BJ (cell line): ENCODE results near the gene KANTR. TPM values are rescaled to one million over a fixed set of nuclear protein-coding genes. Genes with fewer than 3 reads are reported as not detected.

Experiments
- CTCF ChIA-PET: fragments of 350-600 bp; formaldehyde crosslinking; extraction: SDS; loops from one replicate; lab custom pipeline; 2021; ENCODE audit warnings: antibody characterized with exemption, inconsistent platforms; lab: Yijun Ruan, JAX
- POLR2A ChIA-PET: fragments of 300-600 bp; sonication (Branson Sonifier 250); formaldehyde crosslinking; extraction: SDS; loops from one replicate; lab custom pipeline; 2021; ENCODE audit warnings: antibody characterized with exemption; lab: Charles Lee
- DNase-seq: peaks from one replicate; pipeline ENCODE4 v3.0.0-alpha.2; 2011; ENCODE audit warnings: low read depth
- H3K27me3 ChIP-seq: 2 replicates; pipeline ENCODE4 v1.6.0; 2011; ENCODE audit warnings: low read length; ENCODE audit not compliant: control insufficient read depth, insufficient read depth
- H3K36me3 ChIP-seq: 2 replicates; pipeline ENCODE4 v1.5.1; 2011; ENCODE audit warnings: low read length; ENCODE audit not compliant: control insufficient read depth, insufficient read depth
- H3K4me3 ChIP-seq: 2 replicates; pipeline ENCODE4 v1.5.1; 2011; ENCODE audit warnings: low read depth, mild to moderate bottlenecking, control low read depth, low read length
- CTCF ChIP-seq: IDR thresholded peaks from 2 replicates; pipeline ENCODE4 v1.5.1; 2011; ENCODE audit warnings: low read depth, mild to moderate bottlenecking, control low read depth, inconsistent platforms, low read length, moderate library complexity; ENCODE audit not compliant: insufficient read depth
- polyA plus RNA-seq: library from polyadenylated mRNA; depleted of rRNA; stranded (reverse); fragments of >200 nt; gene quantifications from 2 replicates; pipeline ENCODE4 v1.2.3, GENCODE V29; 2011

The KANTR gene
- polyA plus RNA-seq, 1 experiment, result 2.3 TPM

GRCh38 chrX:53049127-53049517 lies 44.8 kb upstream of the KANTR start:
- Histone ChIP-seq H3K36me3 (no peaks in the 10 kb centered on the region), H3K4me3 (peak overlapping the region; percentile 65), H3K27me3 (no peaks in the 10 kb centered on the region)
- CTCF ChIA-PET, result no interaction called here
- no peak for DNase-seq
- no peak for TF ChIP-seq CTCF
- POLR2A ChIA-PET, result no interaction called here

- Histone ChIP-seq H3K36me3 (no peaks in the 10 kb centered on the region), H3K4me3 (no peak overlapping the region), H3K27me3 (no peaks in the 10 kb centered on the region)
- no peak for DNase-seq
- ChIA-PET CTCF (no interaction called here), POLR2A (no interaction called here)
- no peak for TF ChIP-seq CTCF
Measured at GRCh38 chrX:53050841-53051240, 43.1 kb upstream of the KANTR start.

- POLR2A ChIA-PET, result no interaction called here
- CTCF ChIA-PET, result no interaction called here
- no peak for DNase-seq
- H3K4me3 ChIP-seq, result no peak overlapping the region
- no peak for TF ChIP-seq CTCF
- no peaks in the 10 kb centered on the region for H3K27me3 ChIP-seq
- H3K36me3 ChIP-seq, result no peaks in the 10 kb centered on the region
Measured at GRCh38 chrX:53055244-53055849, 38.6 kb upstream of the KANTR start.

- CTCF ChIA-PET, result no interaction called here
- no peak for DNase-seq
- no peak for TF ChIP-seq CTCF
- POLR2A ChIA-PET, result no interaction called here
- Histone ChIP-seq H3K36me3 (no peaks in the 10 kb centered on the region), H3K27me3 (no peaks in the 10 kb centered on the region), H3K4me3 (no peak overlapping the region)
Measured at GRCh38 chrX:53056292-53056691, 37.6 kb upstream of the KANTR start.

- no peaks in the 10 kb centered on the region for H3K27me3 ChIP-seq
- no peak for TF ChIP-seq CTCF
- CTCF ChIA-PET, result interaction anchor here (0.6 kb wide), 1 partner anchor 24 kb away, joined by 3 read pairs; no protein-coding TSS in a partner anchor
- H3K36me3 ChIP-seq, result no peaks in the 10 kb centered on the region
- no peak overlapping the region for H3K4me3 ChIP-seq
- no peak for DNase-seq
- POLR2A ChIA-PET, result no interaction called here
Measured at GRCh38 chrX:53065104-53065503, 28.8 kb upstream of the KANTR start.
